ENCODE data around the gene TSPYL4. TPM values are rescaled to one million over a fixed set of nuclear protein-coding genes. Genes with fewer than 3 reads are reported as not detected.

Gene TSPYL4
- total RNA-seq, 1 donor from 2014 or later: 25.8 TPM

DNA sequence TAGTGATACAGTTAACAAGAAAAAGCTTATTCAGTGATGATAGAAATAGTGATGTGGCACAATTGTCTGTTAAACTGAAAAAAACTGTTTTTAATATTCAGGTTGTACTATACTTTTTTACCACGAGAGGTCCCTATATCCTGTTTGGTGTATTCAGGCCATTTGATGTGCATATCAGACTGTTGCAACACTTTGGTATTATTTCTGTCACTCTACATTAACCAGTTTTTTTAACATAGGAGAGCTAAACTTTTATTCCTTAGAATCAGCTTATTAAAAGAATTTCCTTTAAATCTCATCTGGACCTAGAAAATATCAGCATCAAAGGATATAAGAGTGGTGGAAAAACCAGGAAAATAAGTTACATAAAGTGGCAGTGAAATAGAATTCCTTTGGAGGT, 36.8 kb downstream of the TSPYL4 start:
- H3K4me2 ChIP-seq (ENCODE audit: low read length): no peak overlapping the region
- no peak overlapping the region for H3K27ac ChIP-seq (ENCODE audit: low read depth, low read length)
- no peaks in the 10 kb centered on the region for H3K36me3 ChIP-seq (ENCODE audit: insufficient read depth, low read length)
- no peak overlapping the region for H3K9ac ChIP-seq (ENCODE audit: low read length)
- H3K36me3 Mint-ChIP-seq (ENCODE audit: low read depth, unreplicated experiment): no peaks in the 10 kb centered on the region
- H3K9me3 Mint-ChIP-seq (ENCODE audit: unreplicated experiment): no peaks in the 10 kb centered on the region
- no peaks in the 10 kb centered on the region for H3K4me1 ChIP-seq (ENCODE audit: insufficient read depth, low read length)
- H4K20me1 ChIP-seq (ENCODE audit: insufficient read depth, low read length): no peaks in the 10 kb centered on the region
- H3K79me2 ChIP-seq (ENCODE audit: insufficient read depth, low read length): no peaks in the 10 kb centered on the region
- DNase-seq (ENCODE audit: low read depth): peak; percentile 11
- H2AFZ ChIP-seq (ENCODE audit: low read depth, low read length): no peak overlapping the region
- H3K4me3 Mint-ChIP-seq (ENCODE audit: unreplicated experiment): no peak overlapping the region
- H3K4me1 Mint-ChIP-seq (ENCODE audit: low read depth, unreplicated experiment): peaks cover 34% of the 10 kb centered on the region
- peak overlapping the region; percentile 84 for H3K27ac Mint-ChIP-seq (ENCODE audit: unreplicated experiment)
- TF ChIP-seq, protein P1, sequence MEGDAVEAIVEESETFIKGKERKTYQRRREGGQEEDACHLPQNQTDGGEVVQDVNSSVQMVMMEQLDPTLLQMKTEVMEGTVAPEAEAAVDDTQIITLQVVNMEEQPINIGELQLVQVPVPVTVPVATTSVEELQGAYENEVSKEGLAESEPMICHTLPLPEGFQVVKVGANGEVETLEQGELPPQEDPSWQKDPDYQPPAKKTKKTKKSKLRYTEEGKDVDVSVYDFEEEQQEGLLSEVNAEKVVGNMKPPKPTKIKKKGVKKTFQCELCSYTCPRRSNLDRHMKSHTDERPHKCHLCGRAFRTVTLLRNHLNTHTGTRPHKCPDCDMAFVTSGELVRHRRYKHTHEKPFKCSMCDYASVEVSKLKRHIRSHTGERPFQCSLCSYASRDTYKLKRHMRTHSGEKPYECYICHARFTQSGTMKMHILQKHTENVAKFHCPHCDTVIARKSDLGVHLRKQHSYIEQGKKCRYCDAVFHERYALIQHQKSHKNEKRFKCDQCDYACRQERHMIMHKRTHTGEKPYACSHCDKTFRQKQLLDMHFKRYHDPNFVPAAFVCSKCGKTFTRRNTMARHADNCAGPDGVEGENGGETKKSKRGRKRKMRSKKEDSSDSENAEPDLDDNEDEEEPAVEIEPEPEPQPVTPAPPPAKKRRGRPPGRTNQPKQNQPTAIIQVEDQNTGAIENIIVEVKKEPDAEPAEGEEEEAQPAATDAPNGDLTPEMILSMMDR (IDR thresholded peaks at IDR 0.05; ENCODE audit: insufficient read depth, low read depth, low read length): peak; percentile 53
- no peak for TF ChIP-seq EZH2 (IDR thresholded peaks at IDR 0.05; ENCODE audit: insufficient read depth, low read length)
- no peak for FAIRE-seq
- no peaks in the 10 kb centered on the region for H3K27me3 Mint-ChIP-seq (ENCODE audit: low read depth, unreplicated experiment)
- H3K27me3 ChIP-seq (ENCODE audit: insufficient read depth, low read length): no peaks in the 10 kb centered on the region
- no peaks in the 10 kb centered on the region for H3K9me3 ChIP-seq (ENCODE audit: insufficient read depth, low read depth, low read length)
- no peak overlapping the region for H3K4me3 ChIP-seq (ENCODE audit: insufficient read depth, low read depth, low read length)

DNA sequence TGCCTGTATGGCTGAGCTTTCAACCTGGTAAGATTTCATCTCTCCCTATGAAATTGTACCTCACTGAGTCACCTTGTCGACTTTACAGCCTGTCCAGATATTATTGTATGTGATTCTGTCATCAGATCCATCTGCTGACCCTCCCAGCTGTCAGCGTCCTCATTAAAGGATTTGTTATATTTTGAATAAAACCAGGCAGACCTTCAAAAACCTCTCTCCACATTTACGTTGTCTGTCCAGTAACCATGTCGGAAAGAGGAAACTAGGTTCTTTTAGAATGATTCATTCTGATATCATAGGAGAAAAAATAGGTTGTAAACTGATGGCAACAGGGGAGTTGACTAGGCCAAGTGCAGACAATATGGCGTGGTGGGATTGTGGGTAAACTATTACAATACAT, 38.5 kb downstream of the TSPYL4 start:
- Mint-ChIP-seq H3K9me3 (ENCODE audit: unreplicated experiment) (no peaks in the 10 kb centered on the region), H3K27me3 (ENCODE audit: low read depth, unreplicated experiment) (no peaks in the 10 kb centered on the region), H3K4me3 (ENCODE audit: unreplicated experiment) (no peak overlapping the region), H3K4me1 (ENCODE audit: low read depth, unreplicated experiment) (peaks cover 27% of the 10 kb centered on the region), H3K27ac (ENCODE audit: unreplicated experiment) (no peak overlapping the region), H3K36me3 (ENCODE audit: low read depth, unreplicated experiment) (no peaks in the 10 kb centered on the region)
- DNase-seq (ENCODE audit: low read depth) (peak; percentile 47), FAIRE-seq (peak; percentile 39)
- Histone ChIP-seq H3K9me3 (ENCODE audit: insufficient read depth, low read depth, low read length) (no peaks in the 10 kb centered on the region), H3K36me3 (ENCODE audit: insufficient read depth, low read length) (no peaks in the 10 kb centered on the region), H3K4me1 (ENCODE audit: insufficient read depth, low read length) (peaks cover 9% of the 10 kb centered on the region), H3K79me2 (ENCODE audit: insufficient read depth, low read length) (no peaks in the 10 kb centered on the region), H3K4me2 (ENCODE audit: low read length) (peak overlapping the region; percentile 4), H4K20me1 (ENCODE audit: insufficient read depth, low read length) (no peaks in the 10 kb centered on the region), H2AFZ (ENCODE audit: low read depth, low read length) (no peak overlapping the region), H3K9ac (ENCODE audit: low read length) (no peak overlapping the region), H3K27me3 (ENCODE audit: insufficient read depth, low read length) (no peaks in the 10 kb centered on the region), H3K27ac (ENCODE audit: low read depth, low read length) (no peak overlapping the region), H3K4me3 (ENCODE audit: insufficient read depth, low read depth, low read length) (no peak overlapping the region)
- TF ChIP-seq, protein P1 (IDR thresholded peaks at IDR 0.05; ENCODE audit: insufficient read depth, low read depth, low read length): no peak
- no peak for TF ChIP-seq EZH2 (IDR thresholded peaks at IDR 0.05; ENCODE audit: insufficient read depth, low read length)

GRCh38 chr6:116214681-116215080, 39.2 kb downstream of the TSPYL4 start:
- Histone ChIP-seq H3K4me3 (ENCODE audit: insufficient read depth, low read depth, low read length) (no peak overlapping the region), H2AFZ (ENCODE audit: low read depth, low read length) (no peak overlapping the region), H3K27ac (ENCODE audit: low read depth, low read length) (no peak overlapping the region), H3K9ac (ENCODE audit: low read length) (no peak overlapping the region), H3K36me3 (ENCODE audit: insufficient read depth, low read length) (no peaks in the 10 kb centered on the region), H3K79me2 (ENCODE audit: insufficient read depth, low read length) (no peaks in the 10 kb centered on the region), H4K20me1 (ENCODE audit: insufficient read depth, low read length) (no peaks in the 10 kb centered on the region), H3K9me3 (ENCODE audit: insufficient read depth, low read depth, low read length) (no peaks in the 10 kb centered on the region), H3K4me2 (ENCODE audit: low read length) (no peak overlapping the region), H3K4me1 (ENCODE audit: insufficient read depth, low read length) (peaks cover 9% of the 10 kb centered on the region), H3K27me3 (ENCODE audit: insufficient read depth, low read length) (no peaks in the 10 kb centered on the region)
- DNase-seq (ENCODE audit: low read depth): no peak
- TF ChIP-seq, protein P1 (IDR thresholded peaks at IDR 0.05; ENCODE audit: insufficient read depth, low read depth, low read length): no peak
- TF ChIP-seq EZH2 (IDR thresholded peaks at IDR 0.05; ENCODE audit: insufficient read depth, low read length): no peak
- H3K27ac Mint-ChIP-seq (ENCODE audit: unreplicated experiment): no peak overlapping the region
- no peaks in the 10 kb centered on the region for H3K9me3 Mint-ChIP-seq (ENCODE audit: unreplicated experiment)
- H3K36me3 Mint-ChIP-seq (ENCODE audit: low read depth, unreplicated experiment): no peaks in the 10 kb centered on the region
- no peak for FAIRE-seq
- no peak overlapping the region for H3K4me3 Mint-ChIP-seq (ENCODE audit: unreplicated experiment)
- peaks cover 24% of the 10 kb centered on the region for H3K4me1 Mint-ChIP-seq (ENCODE audit: low read depth, unreplicated experiment)
- no peaks in the 10 kb centered on the region for H3K27me3 Mint-ChIP-seq (ENCODE audit: low read depth, unreplicated experiment)
